ENCODE data around the gene ARL1.
"Not testable (repeated sequence)": the region's sequence is repeated elsewhere in the genome, so short reads cannot be mapped to it uniquely, and the experiment has no call there.

The ARL1 gene

DNA sequence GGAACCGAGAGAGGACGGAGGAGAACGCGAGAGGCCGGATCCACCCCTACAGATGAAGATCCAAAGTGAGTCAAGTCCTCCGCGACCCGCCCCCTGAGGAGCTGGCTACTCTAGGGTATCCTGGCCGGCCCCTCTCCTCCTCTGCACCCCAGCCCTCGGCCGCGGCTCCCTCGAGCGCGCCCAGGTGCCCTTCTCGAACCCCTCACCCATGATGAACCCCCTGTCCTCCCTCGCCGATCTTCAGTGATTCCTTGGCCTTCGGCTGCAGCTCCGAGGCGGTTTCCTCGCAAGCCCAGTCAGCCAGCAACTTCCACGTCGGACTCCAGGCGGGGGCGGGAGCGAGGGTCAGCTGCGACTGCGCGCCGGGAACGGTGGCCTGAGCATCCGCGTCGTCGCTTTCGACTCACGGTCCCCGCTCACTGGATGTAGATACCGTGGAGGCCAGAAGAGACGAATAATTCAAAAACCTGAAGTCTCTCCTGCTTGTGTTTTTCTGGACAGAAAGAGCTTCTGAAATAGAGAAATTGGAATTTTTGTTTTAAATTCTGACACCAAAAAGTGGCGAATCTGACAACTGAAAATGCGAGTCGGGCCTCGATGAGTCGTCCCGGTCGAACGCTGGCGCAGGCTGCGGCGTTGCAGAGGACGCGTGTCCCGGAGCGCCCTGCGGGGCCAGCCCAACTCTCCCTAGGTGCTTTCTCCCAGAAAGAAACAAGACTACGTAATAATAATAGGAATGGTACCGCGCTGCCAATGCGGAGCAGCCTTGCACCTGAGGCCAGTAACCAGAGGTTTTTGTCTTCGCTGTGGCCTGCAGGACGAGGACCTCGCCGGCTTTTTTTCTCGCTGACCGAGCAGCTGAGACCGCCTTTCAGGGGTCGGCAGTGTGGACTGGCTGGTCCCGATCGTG, at the start of gene ARL1:
ARL1 (minus strand) TSS at position 337 of the 910 bp plus-strand sequence; CDS start at position 210, 127 bp downstream.
- peak; percentile 94 for DNase-seq (ENCODE audit: low spot score)

- DNase-seq (ENCODE audit: low spot score): no peak
Observed at GRCh38 chr12:101455685-101456084, 48.1 kb upstream of the ARL1 start.

DNA sequence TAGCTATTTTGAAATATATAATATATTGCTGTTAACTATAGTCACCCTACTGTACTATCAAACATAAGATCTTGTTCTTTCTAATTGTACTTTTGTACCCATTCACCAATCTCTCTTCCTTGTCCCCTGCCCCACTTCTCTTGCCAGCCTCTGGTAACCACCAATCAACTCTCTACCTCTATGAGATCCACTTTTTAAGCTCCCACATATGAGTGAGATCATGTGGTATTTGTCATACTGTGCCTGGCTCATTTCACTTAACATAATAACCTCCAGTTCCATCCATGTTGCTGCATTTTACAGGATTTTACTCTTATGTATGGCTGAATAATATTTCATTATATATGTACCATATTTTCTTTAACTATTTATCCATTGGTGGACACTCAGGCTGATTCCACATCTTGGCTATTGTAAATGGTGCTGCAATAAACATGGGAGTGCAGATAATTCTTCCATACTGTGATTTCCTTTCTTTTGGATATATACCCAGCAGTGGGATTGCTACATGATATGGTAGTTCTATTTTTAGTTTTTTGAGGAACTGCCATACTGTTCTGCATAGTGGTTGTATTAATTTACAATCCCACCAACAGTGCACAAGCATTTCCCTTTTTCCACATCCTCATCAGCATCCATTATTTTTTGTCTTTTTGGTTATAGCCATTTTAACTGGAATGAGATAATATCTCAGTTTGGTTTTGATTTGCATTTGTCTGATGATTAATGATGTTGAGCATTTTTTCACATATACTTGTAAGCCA, 34.1 kb upstream of the ARL1 start:
- no peak for DNase-seq (ENCODE audit: low spot score)

DNA sequence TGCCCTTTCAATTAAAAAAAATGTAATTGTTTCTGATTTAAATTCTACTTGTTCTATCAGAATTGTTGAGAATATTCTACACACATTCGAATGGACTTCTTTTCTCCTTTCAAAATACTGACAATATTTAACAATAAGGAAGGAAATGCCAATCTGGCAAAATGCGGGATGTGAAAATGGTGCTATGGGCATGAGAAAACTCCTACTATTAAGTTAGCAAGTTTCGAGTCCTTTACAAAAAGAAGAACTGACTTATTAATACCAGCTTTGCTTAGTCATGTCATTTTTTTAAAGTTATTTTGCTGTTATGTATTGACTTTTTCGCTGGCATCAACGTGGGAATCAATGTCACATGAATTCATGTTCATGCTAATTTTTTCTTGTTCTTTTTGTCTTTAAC, 31.7 kb upstream of the ARL1 start:
- DNase-seq (ENCODE audit: low spot score): no peak

GRCh38 chr12:101436136-101436535, 28.6 kb upstream of the ARL1 start:
- no peak for DNase-seq (ENCODE audit: low spot score)

GRCh38 chr12:101430456-101430855, 22.9 kb upstream of the ARL1 start:
- DNase-seq (ENCODE audit: low spot score): no peak

DNA sequence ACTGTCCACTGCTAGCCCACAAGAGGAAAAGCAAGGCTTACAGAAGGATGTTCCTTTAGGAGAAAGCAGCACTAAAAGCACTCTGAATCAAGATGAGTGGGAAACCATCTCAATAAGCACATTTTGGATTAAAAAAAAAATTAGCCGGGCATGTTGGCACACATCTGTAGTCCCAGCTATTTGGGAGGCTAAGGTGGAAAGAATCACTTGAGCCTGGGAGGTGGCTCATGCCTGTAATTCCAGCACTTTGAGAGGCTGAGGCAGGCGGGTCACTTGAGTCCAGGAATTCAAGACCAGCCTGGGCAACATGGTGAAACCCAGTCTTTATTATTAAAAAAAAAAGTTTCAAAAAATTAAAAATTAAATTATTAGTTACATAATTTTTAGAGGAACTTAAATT, 17.0 kb upstream of the ARL1 start:
- DNase-seq (ENCODE audit: low spot score): no peak

GRCh38 chr12:101422066-101422465, 14.5 kb upstream of the ARL1 start:
- not testable (repeated sequence) for DNase-seq (ENCODE audit: low spot score)

DNA sequence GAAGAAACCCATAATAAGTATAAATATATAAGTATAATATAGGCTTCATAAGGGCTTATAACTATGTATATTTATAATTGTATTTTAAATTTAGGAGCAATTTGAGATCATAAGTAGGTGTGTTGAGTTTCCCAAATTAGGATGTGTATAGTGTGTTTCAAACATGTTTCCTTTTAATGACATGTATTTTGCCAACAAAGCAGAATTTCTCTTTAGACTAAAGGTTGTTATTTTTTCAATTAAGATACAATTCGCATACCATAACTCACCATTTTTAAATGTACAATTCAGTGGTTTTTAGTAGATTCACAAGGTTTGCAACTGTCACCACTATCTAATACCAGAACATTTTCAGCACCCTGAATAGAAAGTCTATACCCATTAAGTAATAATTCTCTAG, 7.7 kb upstream of the ARL1 start:
- DNase-seq (ENCODE audit: low spot score): no peak

- no peak for DNase-seq (ENCODE audit: low spot score)
Observed at GRCh38 chr12:101414533-101415119, 7.1 kb upstream of the ARL1 start.

GRCh38 chr12:101410169-101410568, 2.6 kb upstream of the ARL1 start:
- DNase-seq (ENCODE audit: low spot score): not testable (repeated sequence)

DNA sequence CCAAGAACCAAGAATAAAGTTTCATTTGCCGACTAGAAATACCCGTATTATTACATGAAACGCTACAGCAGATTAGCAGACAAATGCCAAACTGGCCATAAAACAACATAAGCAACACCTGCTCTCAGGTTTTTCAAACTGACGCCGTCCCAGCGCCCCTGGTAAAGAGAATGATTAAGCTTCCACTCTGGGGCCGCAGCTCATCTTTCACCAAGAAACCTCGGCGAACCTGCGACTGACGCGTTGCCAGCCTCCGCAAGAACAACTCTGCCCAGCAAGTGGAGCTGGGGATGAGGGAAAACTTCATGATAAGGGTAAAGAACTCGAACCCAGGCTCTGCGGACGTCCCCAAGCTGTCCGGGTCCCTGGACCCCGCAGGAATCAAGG, 530 bp downstream of the ARL1 start:
- no peak for DNase-seq (ENCODE audit: low spot score)

DNA sequence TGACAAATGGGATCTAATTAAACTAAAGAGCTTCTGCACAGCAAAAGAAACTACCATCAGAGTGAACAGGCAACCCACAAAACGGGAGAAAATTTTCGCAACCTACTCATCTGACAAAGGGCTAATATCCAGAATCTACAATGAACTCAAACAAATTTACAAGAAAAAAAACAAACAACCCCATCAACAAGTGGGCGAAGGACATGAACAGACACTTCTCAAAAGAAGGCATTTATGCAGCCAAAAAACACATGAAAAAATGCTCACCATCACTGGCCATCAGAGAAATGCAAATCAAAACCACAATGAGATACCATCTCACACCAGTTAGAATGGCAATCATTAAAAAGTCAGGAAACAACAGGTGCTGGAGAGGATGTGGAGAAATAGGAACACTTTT, 16.4 kb downstream of the ARL1 start:
- DNase-seq (ENCODE audit: low spot score): not testable (repeated sequence)

DNA sequence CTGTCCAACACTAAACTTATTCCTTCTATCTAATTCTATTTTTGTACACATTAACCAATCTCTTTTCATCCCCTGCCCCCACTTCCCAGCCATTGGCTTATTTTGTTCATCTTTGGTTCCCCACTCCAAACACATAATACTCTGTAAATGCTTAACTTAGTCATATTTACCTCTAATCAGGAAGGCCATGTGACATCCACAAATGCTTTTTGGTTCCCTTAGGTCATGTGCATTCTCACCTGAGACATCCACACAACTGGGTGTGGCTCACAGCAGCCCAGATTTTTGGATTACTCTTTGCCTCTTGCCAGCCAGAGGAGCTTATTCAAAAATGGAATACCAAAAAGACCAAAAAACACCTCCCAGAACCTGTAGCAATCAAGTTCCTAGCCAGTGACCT, 28.4 kb downstream of the ARL1 start:
- no peak for DNase-seq (ENCODE audit: low spot score)

GRCh38 chr12:101375573-101375972, 32.0 kb downstream of the ARL1 start:
- no peak for DNase-seq (ENCODE audit: low spot score)

DNA sequence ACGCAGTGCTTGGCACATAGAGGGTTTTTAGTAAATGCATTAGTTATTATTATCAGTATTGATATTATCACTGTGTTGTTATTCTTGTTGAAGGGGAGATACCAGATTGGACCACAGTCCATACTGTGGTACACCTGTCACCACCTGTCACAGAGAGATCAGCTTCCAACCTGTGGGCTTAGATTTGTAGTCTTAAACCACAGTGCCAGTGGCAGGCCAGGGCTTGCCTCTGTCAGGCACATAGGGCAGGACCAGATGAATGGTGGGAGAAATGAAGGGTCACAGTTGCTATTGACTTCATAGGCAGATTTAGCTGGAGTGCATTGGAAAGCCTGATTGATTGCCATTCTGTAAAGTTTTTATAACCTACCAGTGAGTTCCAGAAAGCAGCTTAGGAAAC, 35.1 kb downstream of the ARL1 start:
- no peak for DNase-seq (ENCODE audit: low spot score)

DNA sequence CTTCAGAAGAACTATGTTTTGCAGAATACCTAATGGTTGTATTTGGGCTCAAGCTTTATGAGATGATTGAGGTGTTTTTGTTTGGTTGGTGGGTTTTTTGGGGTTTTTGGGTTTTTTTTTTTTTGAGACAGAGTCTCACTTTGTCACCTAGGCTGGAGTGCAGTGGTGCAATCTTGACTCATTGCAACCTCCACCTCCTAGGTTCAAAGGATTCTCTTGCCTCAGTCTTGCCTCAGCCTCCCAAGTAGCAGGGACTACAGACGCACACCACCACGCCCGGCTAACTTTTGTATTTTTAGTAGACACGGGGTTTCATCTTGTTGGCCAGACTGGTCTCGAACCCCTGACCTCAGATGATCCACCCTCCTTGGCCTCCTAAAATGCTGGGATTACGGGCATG, 39.6 kb downstream of the ARL1 start:
- no peak for DNase-seq (ENCODE audit: low spot score)

- DNase-seq (ENCODE audit: low spot score): no peak
Observed at GRCh38 chr12:101361455-101361854, 46.1 kb downstream of the ARL1 start.

GRCh38 chr12:101356794-101357193, 50.8 kb downstream of the ARL1 start:
- DNase-seq (ENCODE audit: low spot score): no peak

DNA sequence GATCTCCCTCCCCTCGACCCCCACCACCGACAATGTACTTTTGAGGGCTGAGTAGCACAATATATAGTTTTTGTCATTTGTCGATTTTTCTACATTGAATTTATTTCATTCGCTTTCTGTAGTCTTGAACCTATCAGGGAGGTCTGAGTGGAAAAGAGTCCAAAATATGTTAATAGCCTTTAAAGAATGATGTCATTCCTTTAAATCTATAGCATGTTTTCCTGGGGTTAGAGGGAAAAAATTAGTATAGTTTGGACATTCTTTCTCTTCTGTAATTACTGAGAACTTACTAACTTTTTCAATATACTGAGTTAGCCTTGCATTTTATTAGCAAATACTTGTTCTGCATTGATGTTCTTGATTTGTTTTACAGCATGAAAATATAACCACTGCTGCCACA, 55.9 kb downstream of the ARL1 start:
- DNase-seq (ENCODE audit: low spot score): no peak

DNA sequence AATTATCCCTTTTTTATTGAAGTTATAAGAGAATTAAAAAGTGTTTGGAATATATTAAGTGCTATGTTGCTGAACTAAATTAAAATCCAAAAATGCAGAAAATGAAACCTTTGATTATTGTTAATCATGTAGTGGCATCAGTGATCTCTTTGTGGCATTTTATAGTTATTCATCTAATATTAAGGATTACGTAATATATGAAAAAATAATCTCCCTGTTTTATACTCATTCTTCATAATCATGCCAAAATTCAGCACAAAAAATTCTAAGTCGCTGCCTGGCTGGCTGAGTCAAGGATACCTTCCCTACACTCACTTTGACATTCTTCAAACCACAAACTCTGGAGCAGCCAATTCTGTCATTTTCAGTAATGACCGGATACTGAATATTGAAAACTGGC, 63.7 kb downstream of the ARL1 start:
- DNase-seq (ENCODE audit: low spot score): no peak
